Pancreas (tissue), 10 donors: ENCODE results near the gene NT5DC1. TPM values are rescaled to one million over a fixed set of nuclear protein-coding genes. Genes with fewer than 3 reads are reported as not detected.

ENCODE experiments used
- ATAC-seq, 4 donors: fragments of 200-7000 bp; cut with Tn5 transposase; one replicate each; pipeline versions ENCODE4 v1.8.0 to v1.9.1; 2020; ENCODE audit warnings: mild to moderate bottlenecking in 4 of 4, moderate library complexity in 4 of 4
- DNase-seq, 6 donors: peaks; one replicate each; pipeline ENCODE4 v3.0.0-alpha.2; 2020
- FAIRE-seq: peaks from 2 replicates; lab custom pipeline; 2012; peaks lifted over from hg19 to GRCh38; lab: Jason Lieb, UNC
- H3K27ac ChIP-seq, 4 donors: fragments of 200-600 bp; sonication (generic); 1 replicate in 3 of 4; 2 replicates in 1 of 4; pipeline versions ENCODE4 v1.5.0 to v1.8.0; 2020
- H3K27me3 ChIP-seq, 4 donors: fragments of 200-600 bp; one replicate each; pipeline ENCODE4 v1.8.0; 2021
- H3K36me3 ChIP-seq, 3 donors: fragments of 200-600 bp; sonication (generic) in 1 of 3; one replicate each; pipeline versions ENCODE4 v1.5.0 to v1.8.0; 2020 to 2021
- H3K4me1 ChIP-seq, 3 donors: fragments of 200-600 bp; one replicate each; pipeline ENCODE4 v1.8.0; 2021
- H3K4me3 ChIP-seq, 4 donors: fragments of 200-600 bp; sonication (generic) in 2 of 4; one replicate each; pipeline versions ENCODE4 v1.5.0 to v1.8.0; 2020 to 2021
- H3K9me3 ChIP-seq, 4 donors: fragments of 200-600 bp; one replicate each; pipeline ENCODE4 v1.8.0; 2021
- WGBS, 2 donors: extraction: QIAGEN DNeasy Blood & Tissue Kit; methylation state at CpG; one replicate each; pipeline ENCODE4 v1.1.7; 2013; 5-methylcytosine and 5-hydroxymethylcytosine counted together
- intact Hi-C, 3 donors: fragments of 100-400 bp; cut with DNase I; formaldehyde crosslinking; loops; one replicate each; pipeline versions ENCODE4 v1.11.1 to v1.14.2; 2022
- polyA plus RNA-seq, 2 donors: library from polyadenylated mRNA; stranded (reverse); fragments of 200-250 nt; gene quantifications; one replicate each; pipeline ENCODE4 v1.2.3, GENCODE V29; 2013
- total RNA-seq, 6 donors: library from RNA; stranded (reverse); fragmentation: NEBNext Ultra II Directional in 4 of 6; extraction: Animal tissue kit (Norgen Biotek cat#: 25700) in 4 of 6; gene quantifications; one replicate each; pipeline versions ENCODE4 v1.2.1 to v1.2.4, GENCODE V29; 2021 to 2023
- TF ChIP-seq, protein P1 (sequence below), 4 donors: fragments of 200-600 bp; sonication (generic) in 3 of 4; IDR thresholded peaks; one replicate each; pipeline versions ENCODE4 v1.5.0 to v1.8.0; 2021; ENCODE audit warnings: antibody characterized with exemption in 4 of 4
- donor health status: healthy with polysubstance abuse.
- donor health status: DM: no; HTN: no; CAD: no; lungs with moderate emphysema.
- donor health status: DM: no; HTN: no; CAD: no.
- donor health status: control.
- donor health status: control.
- donor health status: Bipolar disorder and iron deficiency.
- donor health status: DM: yes; HTN: yes; CAD: no.
- donor health status: DM: no; HTN: no; CAD: no.
- donor health status: DM: no; HTN: no; CAD: no.
- donor health status: DM: yes; HTN: yes; CAD: no.

NT5DC1 gene
- total and polyA plus RNA-seq, 8 donors: 4.4 to 28.3 (median 20.4) TPM

DNA sequence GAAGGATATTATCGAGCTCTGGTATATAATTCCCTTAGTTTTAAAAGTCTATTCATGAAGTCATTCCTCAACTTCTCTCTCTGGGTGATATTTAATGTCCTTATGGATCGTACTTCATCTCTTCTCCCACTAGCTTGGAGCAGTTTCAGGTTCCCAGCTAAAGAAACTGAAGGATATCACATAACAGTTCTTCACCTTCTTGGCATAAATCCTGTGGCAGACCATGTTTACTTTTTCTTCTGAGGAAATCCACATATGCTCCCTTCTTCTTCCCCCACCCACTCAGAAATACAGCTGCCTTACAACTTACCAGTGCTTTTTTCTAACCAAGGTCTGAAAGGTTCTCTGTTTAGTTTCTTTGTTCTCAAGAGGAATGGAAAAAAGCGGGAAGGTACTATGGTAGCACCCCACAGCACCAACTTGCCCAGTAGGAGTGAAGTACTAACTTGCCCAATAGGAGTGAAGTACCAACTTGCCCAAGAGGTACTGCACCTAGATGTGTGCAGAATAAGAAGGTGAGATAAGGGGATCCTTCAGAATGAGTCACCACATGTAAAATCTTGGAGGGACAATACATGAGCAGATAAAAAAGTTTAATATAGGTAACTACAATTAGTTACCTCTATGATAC, 100.1 kb downstream of the NT5DC1 start:
- WGBS, 2 donors: 67 to 75% methylated on average over 3 of the region's 3 CpGs
- H3K36me3 ChIP-seq: no peaks in the 10 kb centered on the region
- TF ChIP-seq, protein P1, sequence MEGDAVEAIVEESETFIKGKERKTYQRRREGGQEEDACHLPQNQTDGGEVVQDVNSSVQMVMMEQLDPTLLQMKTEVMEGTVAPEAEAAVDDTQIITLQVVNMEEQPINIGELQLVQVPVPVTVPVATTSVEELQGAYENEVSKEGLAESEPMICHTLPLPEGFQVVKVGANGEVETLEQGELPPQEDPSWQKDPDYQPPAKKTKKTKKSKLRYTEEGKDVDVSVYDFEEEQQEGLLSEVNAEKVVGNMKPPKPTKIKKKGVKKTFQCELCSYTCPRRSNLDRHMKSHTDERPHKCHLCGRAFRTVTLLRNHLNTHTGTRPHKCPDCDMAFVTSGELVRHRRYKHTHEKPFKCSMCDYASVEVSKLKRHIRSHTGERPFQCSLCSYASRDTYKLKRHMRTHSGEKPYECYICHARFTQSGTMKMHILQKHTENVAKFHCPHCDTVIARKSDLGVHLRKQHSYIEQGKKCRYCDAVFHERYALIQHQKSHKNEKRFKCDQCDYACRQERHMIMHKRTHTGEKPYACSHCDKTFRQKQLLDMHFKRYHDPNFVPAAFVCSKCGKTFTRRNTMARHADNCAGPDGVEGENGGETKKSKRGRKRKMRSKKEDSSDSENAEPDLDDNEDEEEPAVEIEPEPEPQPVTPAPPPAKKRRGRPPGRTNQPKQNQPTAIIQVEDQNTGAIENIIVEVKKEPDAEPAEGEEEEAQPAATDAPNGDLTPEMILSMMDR (IDR thresholded peaks at IDR 0.05): no peak
- DNase-seq (no peak), ATAC-seq (peak in 2 of 4 donors; percentile 28 to 56), FAIRE-seq (no peak)
- no peak overlapping the region for H3K27ac ChIP-seq
- no peaks in the 10 kb centered on the region for H3K9me3 ChIP-seq
- H3K27me3 ChIP-seq: no peaks in the 10 kb centered on the region
- H3K4me3 ChIP-seq: no peak overlapping the region
- intact Hi-C loops: no loop called here
- H3K4me1 ChIP-seq: no peaks in the 10 kb centered on the region

DNA sequence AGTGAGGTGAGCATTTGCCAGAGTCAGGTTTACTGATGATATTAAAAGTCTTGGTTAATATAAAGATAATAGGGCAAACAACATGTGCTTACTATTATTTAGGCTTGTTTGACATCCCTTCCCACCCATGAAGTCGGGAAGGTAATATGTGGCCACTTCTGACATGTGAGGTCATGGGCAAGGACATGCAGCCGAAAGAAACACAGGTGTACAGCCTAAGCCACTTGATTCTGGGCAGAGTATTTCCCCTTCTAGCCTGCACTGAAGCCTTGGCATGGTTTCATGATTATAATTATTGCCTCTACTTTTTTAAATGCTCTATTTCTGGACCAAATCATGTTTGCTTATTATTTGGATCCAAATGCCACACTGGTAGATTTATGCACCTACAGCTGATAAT, 100.9 kb downstream of the NT5DC1 start:
- H3K4me3 ChIP-seq: no peak overlapping the region
- no peaks in the 10 kb centered on the region for H3K27me3 ChIP-seq
- no peaks in the 10 kb centered on the region for H3K9me3 ChIP-seq
- 45 to 55% methylated on average over 2 of the region's 2 CpGs for WGBS, 2 donors
- intact Hi-C loops: no loop called here
- no peak overlapping the region for H3K27ac ChIP-seq
- H3K4me1 ChIP-seq: no peaks in the 10 kb centered on the region
- no peak for DNase-seq
- H3K36me3 ChIP-seq: no peaks in the 10 kb centered on the region
- FAIRE-seq: no peak
- ATAC-seq: no peak
- TF ChIP-seq, protein P1 (IDR thresholded peaks at IDR 0.05): no peak

DNA sequence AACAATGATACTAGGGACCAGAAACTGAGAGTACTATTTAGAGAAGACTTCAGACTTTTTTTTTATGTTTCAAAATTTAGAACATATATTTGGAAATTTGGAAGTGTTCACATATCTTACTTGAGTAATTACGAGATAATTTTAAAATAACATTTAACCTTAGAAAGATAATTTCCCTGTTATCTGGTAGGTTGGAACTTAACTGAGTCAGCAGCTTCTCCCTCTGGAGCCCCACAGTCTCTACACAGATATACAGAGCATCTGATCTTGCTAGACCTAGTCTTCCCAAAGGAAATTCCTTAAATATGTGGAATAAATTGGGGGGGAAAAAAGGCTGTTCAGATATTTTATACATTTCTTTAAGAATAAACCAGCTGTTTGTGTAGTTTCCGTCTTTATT, 104.6 kb downstream of the NT5DC1 start:
- no peaks in the 10 kb centered on the region for H3K36me3 ChIP-seq
- intact Hi-C loops: no loop called here
- no peak overlapping the region for H3K4me3 ChIP-seq
- DNase-seq (no peak), ATAC-seq (no peak), FAIRE-seq (no peak)
- H3K27ac ChIP-seq: no peak overlapping the region
- H3K9me3 ChIP-seq: no peaks in the 10 kb centered on the region
- TF ChIP-seq, protein P1 (IDR thresholded peaks at IDR 0.05): no peak
- WGBS, 2 donors: 68 to 85% methylated on average over 2 of the region's 2 CpGs
- H3K4me1 ChIP-seq: no peaks in the 10 kb centered on the region
- no peaks in the 10 kb centered on the region for H3K27me3 ChIP-seq

DNA sequence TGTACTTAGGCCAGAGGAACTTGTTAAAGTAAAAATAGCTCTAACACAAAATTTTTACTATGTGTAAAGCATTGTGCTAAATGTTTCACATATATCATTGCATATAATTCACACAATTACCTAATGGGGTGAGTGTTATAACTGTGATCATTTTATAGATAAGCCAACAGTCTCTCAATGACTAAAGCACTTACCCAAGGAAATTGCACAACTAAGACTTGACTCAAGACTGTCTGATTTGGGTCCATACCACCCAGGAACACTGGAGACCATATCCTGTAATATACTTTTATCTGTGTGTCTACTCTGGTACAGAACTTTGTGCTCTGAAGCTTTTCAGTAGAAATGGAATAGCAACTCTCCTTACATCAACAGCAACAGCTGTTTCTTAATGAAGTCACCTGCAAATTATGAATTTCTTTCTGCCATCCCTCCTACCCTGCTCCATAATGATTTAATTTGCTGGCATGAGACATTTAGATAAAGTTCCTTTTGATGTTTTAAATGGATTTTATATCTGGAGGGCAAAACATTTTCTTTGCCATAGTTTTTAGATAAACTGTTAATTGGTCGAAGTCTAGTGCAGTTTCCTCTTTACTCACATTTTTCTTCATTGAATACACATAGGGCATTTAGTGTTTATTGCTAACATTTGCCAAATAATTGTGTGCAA, 105.7 kb downstream of the NT5DC1 start:
- H3K4me1 ChIP-seq: no peaks in the 10 kb centered on the region
- no peaks in the 10 kb centered on the region for H3K9me3 ChIP-seq
- no peak overlapping the region for H3K27ac ChIP-seq
- no peaks in the 10 kb centered on the region for H3K27me3 ChIP-seq
- intact Hi-C loops: no loop called here
- H3K4me3 ChIP-seq: no peak overlapping the region
- no peak for FAIRE-seq
- no peaks in the 10 kb centered on the region for H3K36me3 ChIP-seq
- no peak for DNase-seq
- WGBS, 2 donors: 98% methylated on average over 1 of the region's 1 CpG
- TF ChIP-seq, protein P1 (IDR thresholded peaks at IDR 0.05): no peak
- no peak for ATAC-seq
